Measurements from ENCODE around the gene RYR3.

RYR3 gene

DNA sequence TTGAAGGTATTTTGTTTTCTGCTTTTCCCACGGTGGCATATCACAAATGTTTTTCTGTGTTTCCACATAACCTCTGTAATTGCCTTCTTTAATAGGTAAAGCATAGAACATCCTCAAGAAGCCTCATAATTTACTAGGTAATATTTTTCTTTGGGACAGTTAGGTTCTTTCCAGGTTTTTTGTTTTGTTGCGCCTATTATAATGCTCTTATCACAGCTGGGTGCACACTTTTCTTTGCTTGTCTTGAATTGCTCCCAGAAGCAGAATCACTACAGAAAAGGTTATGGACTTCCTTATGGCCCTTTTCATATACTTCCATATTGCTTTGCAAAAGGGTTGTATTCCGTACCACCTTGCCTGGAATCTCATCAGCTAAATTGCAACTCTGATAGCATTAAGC lies 213.5 kb downstream of the RYR3 start:
- Histone ChIP-seq H3K36me3 (ENCODE audit: insufficient read depth, low read length) (no peaks in the 10 kb centered on the region), H3K9me3 (ENCODE audit: insufficient read depth, low read depth, low read length) (no peaks in the 10 kb centered on the region), H3K79me2 (ENCODE audit: insufficient read depth, low read length) (no peaks in the 10 kb centered on the region), H3K27me3 (ENCODE audit: insufficient read depth, low read length, poor library complexity, severe bottlenecking) (no peaks in the 10 kb centered on the region), H2AFZ (ENCODE audit: low read length) (no peak overlapping the region), H3K4me1 (ENCODE audit: insufficient read depth, low read length, poor library complexity, severe bottlenecking) (no peaks in the 10 kb centered on the region), H3K4me3 (ENCODE audit: low read length, poor library complexity, severe bottlenecking) (no peak overlapping the region), H3K9ac (ENCODE audit: low read depth, low read length, poor library complexity, severe bottlenecking) (no peak overlapping the region), H3F3A (ENCODE audit: low read depth) (no peaks in the 10 kb centered on the region), H3K9me2 (replicated peaks; ENCODE audit: low read depth, low read length) (no peaks in the 10 kb centered on the region), H3K4me2 (ENCODE audit: low read depth, low read length, poor library complexity, severe bottlenecking) (no peak overlapping the region), H4K20me1 (ENCODE audit: insufficient read depth, low read length, poor library complexity, severe bottlenecking) (no peaks in the 10 kb centered on the region)
- TF ChIP-seq EZH2phosphoT487 (IDR thresholded peaks at IDR 0.05; ENCODE audit: borderline replicate concordance), result no peak
- TF ChIP-seq, protein P1, sequence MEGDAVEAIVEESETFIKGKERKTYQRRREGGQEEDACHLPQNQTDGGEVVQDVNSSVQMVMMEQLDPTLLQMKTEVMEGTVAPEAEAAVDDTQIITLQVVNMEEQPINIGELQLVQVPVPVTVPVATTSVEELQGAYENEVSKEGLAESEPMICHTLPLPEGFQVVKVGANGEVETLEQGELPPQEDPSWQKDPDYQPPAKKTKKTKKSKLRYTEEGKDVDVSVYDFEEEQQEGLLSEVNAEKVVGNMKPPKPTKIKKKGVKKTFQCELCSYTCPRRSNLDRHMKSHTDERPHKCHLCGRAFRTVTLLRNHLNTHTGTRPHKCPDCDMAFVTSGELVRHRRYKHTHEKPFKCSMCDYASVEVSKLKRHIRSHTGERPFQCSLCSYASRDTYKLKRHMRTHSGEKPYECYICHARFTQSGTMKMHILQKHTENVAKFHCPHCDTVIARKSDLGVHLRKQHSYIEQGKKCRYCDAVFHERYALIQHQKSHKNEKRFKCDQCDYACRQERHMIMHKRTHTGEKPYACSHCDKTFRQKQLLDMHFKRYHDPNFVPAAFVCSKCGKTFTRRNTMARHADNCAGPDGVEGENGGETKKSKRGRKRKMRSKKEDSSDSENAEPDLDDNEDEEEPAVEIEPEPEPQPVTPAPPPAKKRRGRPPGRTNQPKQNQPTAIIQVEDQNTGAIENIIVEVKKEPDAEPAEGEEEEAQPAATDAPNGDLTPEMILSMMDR (conservative IDR thresholded peaks at IDR 0.05; ENCODE audit: low read length), result no peak

DNA sequence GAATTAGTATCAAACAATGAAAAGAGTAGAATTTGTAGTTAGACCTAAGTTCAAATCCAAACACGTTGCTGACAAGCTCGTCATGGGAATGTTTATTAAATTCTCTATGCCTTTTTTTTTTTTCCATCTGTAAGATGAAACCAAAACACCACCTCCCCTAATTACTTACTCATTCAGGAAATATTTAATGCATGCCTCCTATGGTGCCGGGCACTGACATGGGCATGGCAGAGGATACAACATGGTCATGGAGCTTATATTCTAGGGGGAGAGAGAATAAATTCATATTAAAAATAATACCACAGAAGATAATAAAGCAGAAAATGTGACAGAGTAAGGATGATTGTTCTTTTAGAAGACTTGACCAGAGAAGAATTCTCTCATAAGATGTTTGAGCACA lies 215.8 kb downstream of the RYR3 start:
- no peaks in the 10 kb centered on the region for H4K20me1 ChIP-seq (ENCODE audit: insufficient read depth, low read length, poor library complexity, severe bottlenecking)
- no peaks in the 10 kb centered on the region for H3K36me3 ChIP-seq (ENCODE audit: insufficient read depth, low read length)
- no peaks in the 10 kb centered on the region for H3F3A ChIP-seq (ENCODE audit: low read depth)
- TF ChIP-seq, protein P1 (conservative IDR thresholded peaks at IDR 0.05; ENCODE audit: low read length), result no peak
- no peak for TF ChIP-seq EZH2phosphoT487 (IDR thresholded peaks at IDR 0.05; ENCODE audit: borderline replicate concordance)
- H3K79me2 ChIP-seq (ENCODE audit: insufficient read depth, low read length), result no peaks in the 10 kb centered on the region
- H3K9ac ChIP-seq (ENCODE audit: low read depth, low read length, poor library complexity, severe bottlenecking), result no peak overlapping the region
- H3K4me3 ChIP-seq (ENCODE audit: low read length, poor library complexity, severe bottlenecking), result no peak overlapping the region
- H3K9me3 ChIP-seq (ENCODE audit: insufficient read depth, low read depth, low read length), result no peaks in the 10 kb centered on the region
- H3K4me1 ChIP-seq (ENCODE audit: insufficient read depth, low read length, poor library complexity, severe bottlenecking), result no peaks in the 10 kb centered on the region
- no peak overlapping the region for H2AFZ ChIP-seq (ENCODE audit: low read length)
- H3K27me3 ChIP-seq (ENCODE audit: insufficient read depth, low read length, poor library complexity, severe bottlenecking), result no peaks in the 10 kb centered on the region
- H3K4me2 ChIP-seq (ENCODE audit: low read depth, low read length, poor library complexity, severe bottlenecking), result no peak overlapping the region
- no peaks in the 10 kb centered on the region for H3K9me2 ChIP-seq (replicated peaks; ENCODE audit: low read depth, low read length)

DNA sequence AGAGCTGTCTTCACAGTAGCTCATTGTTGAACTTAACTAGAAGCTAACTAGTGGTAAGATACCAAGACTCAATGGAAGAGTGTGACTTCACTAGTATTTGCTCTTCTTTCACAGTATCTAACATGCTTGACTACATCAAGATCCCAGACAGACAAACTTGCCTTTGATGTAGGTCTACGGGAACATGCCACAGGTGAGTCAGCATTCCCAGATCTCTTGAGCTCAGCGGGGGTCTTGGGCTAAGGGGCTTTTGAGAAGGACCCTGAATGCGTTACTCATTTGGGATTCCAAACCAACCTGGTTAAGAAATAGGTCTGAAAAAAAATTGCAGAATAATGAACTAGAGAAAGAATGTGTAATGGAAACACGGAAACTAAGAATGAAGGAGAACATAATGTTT lies 222.4 kb downstream of the RYR3 start:
- Histone ChIP-seq H3K9me3 (ENCODE audit: insufficient read depth, low read depth, low read length) (no peaks in the 10 kb centered on the region), H3K9me2 (replicated peaks; ENCODE audit: low read depth, low read length) (no peaks in the 10 kb centered on the region), H3K4me2 (ENCODE audit: low read depth, low read length, poor library complexity, severe bottlenecking) (no peak overlapping the region), H3K4me3 (ENCODE audit: low read length, poor library complexity, severe bottlenecking) (no peak overlapping the region), H3K79me2 (ENCODE audit: insufficient read depth, low read length) (no peaks in the 10 kb centered on the region), H3F3A (ENCODE audit: low read depth) (no peaks in the 10 kb centered on the region), H3K36me3 (ENCODE audit: insufficient read depth, low read length) (no peaks in the 10 kb centered on the region), H3K4me1 (ENCODE audit: insufficient read depth, low read length, poor library complexity, severe bottlenecking) (no peaks in the 10 kb centered on the region), H3K27me3 (ENCODE audit: insufficient read depth, low read length, poor library complexity, severe bottlenecking) (peaks cover 4% of the 10 kb centered on the region), H3K9ac (ENCODE audit: low read depth, low read length, poor library complexity, severe bottlenecking) (no peak overlapping the region), H4K20me1 (ENCODE audit: insufficient read depth, low read length, poor library complexity, severe bottlenecking) (no peaks in the 10 kb centered on the region), H2AFZ (ENCODE audit: low read length) (no peak overlapping the region)
- TF ChIP-seq, protein P1 (conservative IDR thresholded peaks at IDR 0.05; ENCODE audit: low read length), result no peak
- TF ChIP-seq EZH2phosphoT487 (IDR thresholded peaks at IDR 0.05; ENCODE audit: borderline replicate concordance), result no peak
